Esophagus muscularis mucosa (tissue), 4 donors: Measurements from ENCODE around the gene CD37. TPM values are rescaled to one million over a fixed set of nuclear protein-coding genes. Genes with fewer than 3 reads are reported as not detected.

ENCODE experiments used
- DNase-seq: peaks from one replicate; pipeline ENCODE4 v3.0.0-alpha.2; 2017; ENCODE audit errors: extremely low spot score
- H3K27ac ChIP-seq, 4 donors: fragments of 200-600 bp; sonication (generic); replicated peaks in 1 of 4; 1 replicate in 3 of 4; 2 replicates in 1 of 4; pipeline ENCODE4 v1.5.1; 2016 to 2019; ENCODE audit warnings: mild to moderate bottlenecking in 1 of 4
- H3K27me3 ChIP-seq, 4 donors: fragments of 200-600 bp; sonication (generic); one replicate each; pipeline versions ENCODE4 v1.5.1 to v1.6.0; 2016 to 2019
- H3K36me3 ChIP-seq, 4 donors: fragments of 200-600 bp; sonication (generic); one replicate each; pipeline ENCODE4 v1.5.1; 2016 to 2019
- H3K4me1 ChIP-seq, 4 donors: fragments of 200-600 bp; sonication (generic); one replicate each; pipeline ENCODE4 v1.5.1; 2016 to 2019
- H3K4me3 ChIP-seq, 4 donors: fragments of 200-600 bp; sonication (generic); 1 replicate in 2 of 4; 2 replicates in 2 of 4; pipeline ENCODE4 v1.5.1; 2016 to 2019; ENCODE audit warnings: mild to moderate bottlenecking in 4 of 4, moderate library complexity in 1 of 4
- H3K9me3 ChIP-seq, 4 donors: fragments of 200-600 bp; sonication (generic); 1 replicate in 3 of 4; 2 replicates in 1 of 4; pipeline ENCODE4 v1.5.1; 2016 to 2019
- EP300 ChIP-seq: sonication (generic); formaldehyde crosslinking; IDR thresholded peaks from one replicate; pipeline ENCODE4 v1.6.1; 2017; ENCODE audit warnings: antibody characterized with exemption
- POLR2A ChIP-seq: fragments of 450-650 bp; IDR thresholded peaks from one replicate; pipeline ENCODE4 v1.6.1; 2017; ENCODE audit warnings: antibody characterized with exemption, moderate library complexity, mild to moderate bottlenecking, low read depth
- POLR2AphosphoS5 ChIP-seq, 2 donors: sonication (generic); formaldehyde crosslinking; IDR thresholded peaks; one replicate each; pipeline ENCODE4 v1.6.1; 2017; ENCODE audit warnings: antibody characterized with exemption in 2 of 2
- WGBS: methylation state at CpG from one replicate; pipeline ENCODE4 v1.1.5; 2018; 5-methylcytosine and 5-hydroxymethylcytosine counted together
- intact Hi-C: fragments of 100-400 bp; cut with DNase I; formaldehyde crosslinking; loops from one replicate; pipeline ENCODE4 v1.15.1; 2023
- total RNA-seq, 4 donors: library from RNA; depleted of rRNA; stranded (reverse); fragments of >200 nt; gene quantifications; one replicate each; pipeline versions ENCODE4 v1.1.0 to v1.2.1, GENCODE V29; 2016
- TF ChIP-seq, protein P1 (sequence below), 3 experiments: fragments of 200-600 bp in 2 of 3; fragments of 450-650 bp in 1 of 3; sonication (generic) in 2 of 3; IDR thresholded peaks; one replicate each; pipeline ENCODE4 v1.5.1; 2017 to 2019; ENCODE audit warnings: antibody characterized with exemption in 3 of 3, mild to moderate bottlenecking in 2 of 3, moderate library complexity in 1 of 3

CD37 gene
- total RNA-seq, 4 donors from 2014 or later = 8.0 to 22.4 (median 11.6) TPM

DNA sequence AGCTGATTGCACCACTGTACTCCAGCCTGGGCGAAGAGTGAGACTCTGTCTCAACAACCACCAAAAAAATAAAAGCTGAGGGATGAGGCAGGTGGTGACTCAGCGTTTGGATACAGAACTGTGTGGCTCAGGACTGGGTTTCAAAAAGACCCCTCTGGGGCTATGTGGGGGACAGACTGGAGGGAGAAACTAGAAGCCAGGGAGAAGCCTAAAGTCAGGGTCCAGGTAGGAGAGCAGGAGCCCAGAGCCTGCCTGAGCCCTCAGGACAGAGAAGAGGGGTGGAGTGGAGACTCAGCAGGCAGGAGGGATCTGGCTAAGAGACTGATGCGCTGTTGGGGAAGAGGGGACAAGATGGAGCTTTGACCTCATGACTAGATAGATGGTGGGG, 1.8 kb upstream of the CD37 start:
- H3K27me3 ChIP-seq = no peaks in the 10 kb centered on the region
- no peak overlapping the region for H3K27ac ChIP-seq
- no peak overlapping the region for H3K4me3 ChIP-seq
- H3K9me3 ChIP-seq = no peaks in the 10 kb centered on the region
- intact Hi-C loops = no loop called here
- TF ChIP-seq POLR2A = no peak
- no peak for TF ChIP-seq POLR2AphosphoS5 (IDR thresholded peaks at IDR 0.05)
- no peak for TF ChIP-seq EP300
- TF ChIP-seq, protein P1, sequence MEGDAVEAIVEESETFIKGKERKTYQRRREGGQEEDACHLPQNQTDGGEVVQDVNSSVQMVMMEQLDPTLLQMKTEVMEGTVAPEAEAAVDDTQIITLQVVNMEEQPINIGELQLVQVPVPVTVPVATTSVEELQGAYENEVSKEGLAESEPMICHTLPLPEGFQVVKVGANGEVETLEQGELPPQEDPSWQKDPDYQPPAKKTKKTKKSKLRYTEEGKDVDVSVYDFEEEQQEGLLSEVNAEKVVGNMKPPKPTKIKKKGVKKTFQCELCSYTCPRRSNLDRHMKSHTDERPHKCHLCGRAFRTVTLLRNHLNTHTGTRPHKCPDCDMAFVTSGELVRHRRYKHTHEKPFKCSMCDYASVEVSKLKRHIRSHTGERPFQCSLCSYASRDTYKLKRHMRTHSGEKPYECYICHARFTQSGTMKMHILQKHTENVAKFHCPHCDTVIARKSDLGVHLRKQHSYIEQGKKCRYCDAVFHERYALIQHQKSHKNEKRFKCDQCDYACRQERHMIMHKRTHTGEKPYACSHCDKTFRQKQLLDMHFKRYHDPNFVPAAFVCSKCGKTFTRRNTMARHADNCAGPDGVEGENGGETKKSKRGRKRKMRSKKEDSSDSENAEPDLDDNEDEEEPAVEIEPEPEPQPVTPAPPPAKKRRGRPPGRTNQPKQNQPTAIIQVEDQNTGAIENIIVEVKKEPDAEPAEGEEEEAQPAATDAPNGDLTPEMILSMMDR (IDR thresholded peaks at IDR 0.05) = no peak
- peaks cover 3 to 13% (median 5%) of the 10 kb centered on the region in 4 donors for H3K4me1 ChIP-seq
- no peak for DNase-seq
- WGBS = 69% methylated on average over 3 of the region's 3 CpGs
- H3K36me3 ChIP-seq = peaks cover 0 to 17% (median 2%) of the 10 kb centered on the region in 4 donors

DNA sequence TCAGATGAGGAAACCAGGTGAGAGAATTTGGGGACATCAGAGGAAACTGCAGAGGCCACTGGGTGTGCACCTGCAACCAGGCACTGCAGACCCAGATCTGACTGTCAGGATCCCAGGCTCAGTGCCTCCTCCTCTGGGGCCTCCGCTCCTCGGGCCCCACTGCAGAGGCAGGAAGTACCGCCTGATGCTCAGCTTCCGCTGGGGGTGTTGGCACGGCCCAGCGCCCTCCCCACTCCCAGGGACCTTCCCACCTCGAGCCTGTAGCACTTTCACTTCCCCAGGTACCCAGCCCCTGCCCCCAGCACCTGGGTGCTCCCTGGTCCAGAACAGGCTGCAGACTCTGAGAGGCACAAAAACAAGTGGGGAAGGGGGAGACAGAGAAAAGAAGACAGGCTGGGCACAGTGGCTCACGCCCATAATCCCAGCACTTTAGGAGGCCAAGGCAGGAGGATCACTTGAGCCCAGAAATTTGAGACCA, 1.4 kb upstream of the CD37 start:
- Histone ChIP-seq H3K4me1 (peaks cover 8 to 18% (median 10%) of the 10 kb centered on the region in 4 donors), H3K36me3 (peaks cover 0 to 17% (median 2%) of the 10 kb centered on the region in 4 donors), H3K27ac (no peak overlapping the region), H3K4me3 (no peak overlapping the region), H3K27me3 (no peaks in the 10 kb centered on the region), H3K9me3 (no peaks in the 10 kb centered on the region)
- intact Hi-C loops = no loop called here
- WGBS = 56% methylated on average over 7 of the region's 8 CpGs
- no peak for DNase-seq
- no peak for TF ChIP-seq POLR2AphosphoS5 (IDR thresholded peaks at IDR 0.05)
- TF ChIP-seq, protein P1 (IDR thresholded peaks at IDR 0.05) = no peak
- no peak for TF ChIP-seq POLR2A
- TF ChIP-seq EP300 = no peak

DNA sequence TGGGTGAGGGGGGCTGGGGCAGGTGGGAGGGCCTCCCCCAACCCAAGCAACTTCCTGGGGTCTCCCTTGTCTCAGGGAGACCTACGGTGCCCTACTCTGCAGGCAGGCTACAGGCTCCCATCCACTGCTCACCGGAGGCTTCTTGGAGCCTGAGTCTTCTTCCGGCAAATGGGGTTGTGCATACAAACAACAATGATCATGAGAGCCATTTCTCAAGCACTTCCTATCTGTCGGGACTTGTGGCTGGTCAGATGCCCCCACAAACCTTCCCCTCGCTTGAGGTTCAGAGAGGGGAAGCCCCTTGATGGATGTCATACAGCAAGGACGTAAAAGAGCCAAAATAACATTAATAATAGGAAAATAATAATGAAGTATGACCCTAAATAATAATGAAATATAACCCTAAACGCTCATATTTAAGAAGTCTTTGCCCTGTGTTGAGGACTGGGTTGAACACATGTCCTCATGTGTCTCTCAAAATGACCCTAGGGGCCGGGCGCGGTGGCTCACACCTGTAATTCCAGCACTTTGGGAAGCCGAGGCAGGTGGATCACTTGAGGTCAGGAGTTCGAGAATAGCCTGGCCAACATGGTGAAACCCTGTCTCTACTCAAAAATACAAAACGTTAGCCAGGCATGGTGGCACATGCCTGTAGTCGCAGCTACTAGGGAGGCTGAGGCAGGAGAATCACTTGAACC, 727 bp downstream of the CD37 start:
- Histone ChIP-seq H3K4me3 (peak overlapping the region; percentile 17 to 48 (median 34)), H3K9me3 (no peaks in the 10 kb centered on the region), H3K27ac (peak overlapping the region in 2 of 4 donors; percentile 20 to 47), H3K4me1 (peaks cover 24 to 39% (median 29%) of the 10 kb centered on the region in 4 donors), H3K36me3 (peaks cover 0 to 10% (median 4%) of the 10 kb centered on the region in 4 donors), H3K27me3 (no peaks in the 10 kb centered on the region)
- DNase-seq = peak; percentile 70
- WGBS = 80% methylated on average over 13 of the region's 14 CpGs
- intact Hi-C loops = no loop called here
- TF ChIP-seq POLR2A (no peak), POLR2AphosphoS5 (IDR thresholded peaks at IDR 0.05) (no peak), EP300 (no peak)
- TF ChIP-seq, protein P1 (IDR thresholded peaks at IDR 0.05) = no peak

DNA sequence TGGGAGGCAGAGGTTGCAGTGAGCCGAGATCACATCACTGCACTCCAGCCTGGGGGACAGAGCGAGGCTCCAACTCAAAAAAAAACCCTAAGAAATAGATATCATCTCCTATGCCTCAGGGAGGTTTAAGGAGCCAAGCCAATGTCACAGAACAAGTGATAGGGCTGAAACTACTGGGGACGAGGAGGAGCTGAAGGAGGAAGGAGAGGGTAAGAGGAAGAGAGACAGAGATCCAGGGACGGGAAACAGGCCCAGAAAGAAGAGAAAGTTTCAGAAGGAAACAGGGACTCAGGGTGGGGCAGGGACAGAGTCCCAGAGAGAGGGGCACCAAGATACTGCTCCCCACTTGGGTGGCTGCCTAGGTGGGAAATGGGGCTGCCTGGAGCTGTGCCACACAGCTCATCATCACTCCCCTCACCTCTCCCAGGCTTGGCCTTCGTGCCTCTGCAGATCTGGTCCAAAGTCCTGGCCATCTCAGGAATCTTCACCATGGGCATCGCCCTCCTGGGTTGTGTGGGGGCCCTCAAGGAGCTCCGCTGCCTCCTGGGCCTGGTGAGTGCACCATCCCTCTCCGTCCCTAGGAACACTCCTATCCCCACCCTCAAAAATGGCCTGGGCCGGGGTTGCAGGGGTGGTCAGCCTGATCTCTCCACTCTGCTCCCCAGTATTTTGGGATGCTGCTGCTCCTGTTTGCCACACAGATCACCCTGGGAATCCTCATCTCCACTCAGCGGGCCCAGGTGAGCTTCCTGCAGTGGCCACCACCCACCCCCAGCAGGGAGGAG, 1.5 kb downstream of the CD37 start:
- Histone ChIP-seq H3K36me3 (peaks cover 0 to 14% (median 10%) of the 10 kb centered on the region in 4 donors), H3K4me1 (peaks cover 25 to 42% (median 30%) of the 10 kb centered on the region in 4 donors), H3K4me3 (peak overlapping the region in 1 of 4 donors; percentile 48), H3K27ac (peak overlapping the region in 1 of 4 donors; percentile 18), H3K27me3 (no peaks in the 10 kb centered on the region), H3K9me3 (no peaks in the 10 kb centered on the region)
- TF ChIP-seq POLR2A (no peak), EP300 (no peak), POLR2AphosphoS5 (IDR thresholded peaks at IDR 0.05) (no peak)
- TF ChIP-seq, protein P1 (IDR thresholded peaks at IDR 0.05) = no peak
- WGBS = 85% methylated on average over 8 of the region's 10 CpGs
- peak; percentile 75 for DNase-seq
- intact Hi-C loops = no loop called here
